Thyroid gland (tissue), 4 donors: ENCODE measurements around the gene SLBP. TPM values are rescaled to one million over a fixed set of nuclear protein-coding genes. Genes with fewer than 3 reads are reported as not detected.

Experiments used
- DNase-seq, 2 donors: peaks; one replicate each; pipeline ENCODE4 v3.0.0-alpha.2; 2019
- H3K27ac ChIP-seq, 3 donors: fragments of 200-600 bp; sonication (generic); 1 replicate in 2 of 3; 2 replicates in 1 of 3; pipeline ENCODE4 v1.5.1; 2016 to 2019; ENCODE audit warnings: mild to moderate bottlenecking in 1 of 3, moderate library complexity in 1 of 3
- H3K27me3 ChIP-seq: fragments of 200-600 bp; sonication (generic); one replicate; pipeline ENCODE4 v1.5.1; 2019
- H3K36me3 ChIP-seq, 2 donors: fragments of 200-600 bp; sonication (generic); one replicate each; pipeline ENCODE4 v1.5.1; 2016 to 2019
- H3K4me1 ChIP-seq, 2 donors: fragments of 200-600 bp; sonication (generic); one replicate each; pipeline ENCODE4 v1.5.1; 2017 to 2019
- H3K4me3 ChIP-seq, 3 donors: fragments of 200-600 bp; sonication (generic); replicated peaks in 1 of 3; 1 replicate in 2 of 3; 2 replicates in 1 of 3; pipeline ENCODE4 v1.5.1; 2016; ENCODE audit warnings: mild to moderate bottlenecking in 1 of 3
- H3K9me3 ChIP-seq: fragments of 200-600 bp; sonication (generic); one replicate; pipeline ENCODE4 v1.5.1; 2017
- CTCF ChIP-seq, 6 experiments: fragments of 200-600 bp in 3 of 6; fragments of 450-650 bp in 3 of 6; sonication (generic) in 3 of 6; IDR thresholded peaks; one replicate each; pipeline ENCODE4 v1.5.1; 2016 to 2019; ENCODE audit warnings: antibody characterized with exemption in 6 of 6, mild to moderate bottlenecking in 2 of 6, inconsistent platforms in 1 of 6, moderate library complexity in 1 of 6
- POLR2A ChIP-seq, 2 donors: fragments of 450-650 bp; IDR thresholded peaks; one replicate each; pipeline ENCODE4 v1.6.1; 2017; ENCODE audit warnings: antibody characterized with exemption in 2 of 2, mild to moderate bottlenecking in 2 of 2, moderate library complexity in 1 of 2
- WGBS, 2 donors: methylation state at CpG; one replicate each; pipeline ENCODE4 v1.1.5; 2017; 5-methylcytosine and 5-hydroxymethylcytosine counted together
- intact Hi-C: fragments of 100-400 bp; cut with DNase I; formaldehyde crosslinking; loops from one replicate; pipeline ENCODE4 v1.15.1; 2023
- total RNA-seq, 4 donors: library from RNA; depleted of rRNA; stranded (reverse); fragments of >200 nt; gene quantifications; one replicate each; pipeline ENCODE4 v1.2.3, GENCODE V29; 2016

Gene SLBP
- total RNA-seq, 4 donors from 2014 or later, result 41.2 to 48.5 (median 43.3) TPM

GRCh38 chr4:1685235-1686150, 26.6 kb downstream of the SLBP start:
- no peak overlapping the region for H3K27ac ChIP-seq
- no peak overlapping the region for H3K4me3 ChIP-seq
- DNase-seq, result no peak
- H3K9me3 ChIP-seq, result no peaks in the 10 kb centered on the region
- H3K4me1 ChIP-seq, result peaks cover 0 to 13% of the 10 kb centered on the region in 2 donors
- H3K36me3 ChIP-seq, result no peaks in the 10 kb centered on the region
- intact Hi-C loops, result no loop called here
- WGBS, 2 donors, result 82 to 84% methylated on average over 10 to 21 of the region's 23 CpGs
- no peaks in the 10 kb centered on the region for H3K27me3 ChIP-seq
- TF ChIP-seq CTCF (IDR thresholded peaks at IDR 0.05) (no peak), POLR2A (IDR thresholded peaks at IDR 0.05) (no peak)

GRCh38 chr4:1684506-1685234, 27.4 kb downstream of the SLBP start:
- WGBS, 2 donors, result 8 to 88% methylated on average over 8 to 30 of the region's 66 CpGs
- intact Hi-C loops, result no loop called here
- Histone ChIP-seq H3K4me1 (peaks cover 0 to 13% of the 10 kb centered on the region in 2 donors), H3K27ac (peak overlapping the region; percentile 47 to 75 (median 74)), H3K4me3 (peak overlapping the region in 1 of 3 donors; percentile 59), H3K36me3 (no peaks in the 10 kb centered on the region), H3K27me3 (no peaks in the 10 kb centered on the region), H3K9me3 (no peaks in the 10 kb centered on the region)
- no peak for DNase-seq
- TF ChIP-seq POLR2A (IDR thresholded peaks at IDR 0.05) (no peak), CTCF (IDR thresholded peaks at IDR 0.05) (no peak)

GRCh38 chr4:1683736-1684505, 28.2 kb downstream of the SLBP start, which contains the start of gene FAM53A:
Gene FAM53A, minus strand, starts transcription at chr4:1684313. Its CDS starts 15,572 bp downstream, at chr4:1668741.
- DNase-seq, result peak; percentile 94
- TF ChIP-seq CTCF (IDR thresholded peaks at IDR 0.05), result peak in 1 of 6 experiments; percentile 7
- peak in 1 of 2 donors; percentile 72 for TF ChIP-seq POLR2A (IDR thresholded peaks at IDR 0.05)
- Histone ChIP-seq H3K27me3 (no peaks in the 10 kb centered on the region), H3K4me3 (peak within 1 kb of the TSS in 2 of 3 donors; percentile 43 to 74), H3K36me3 (no peaks in the 10 kb centered on the region), H3K9me3 (no peaks in the 10 kb centered on the region), H3K27ac (peak within 1 kb of the TSS; percentile 75 to 92 (median 84)), H3K4me1 (peaks cover 0 to 13% of the 10 kb centered on the region in 2 donors)
- 0 to 1% methylated on average over 1 to 24 of the region's 118 CpGs for WGBS, 2 donors
- intact Hi-C loops, result no loop called here

- DNase-seq, result peak; percentile 75 to 78
- H3K36me3 ChIP-seq, result no peaks in the 10 kb centered on the region
- intact Hi-C loops, result no loop called here
- H3K27ac ChIP-seq, result peak overlapping the region; percentile 61 to 92 (median 84)
- 2 to 4% methylated on average over 13 of the region's 13 CpGs for WGBS, 2 donors
- H3K4me1 ChIP-seq, result peaks cover 0 to 13% of the 10 kb centered on the region in 2 donors
- H3K4me3 ChIP-seq, result peak overlapping the region in 2 of 3 donors; percentile 43 to 74
- no peaks in the 10 kb centered on the region for H3K9me3 ChIP-seq
- peak in 1 of 2 donors; percentile 25 for TF ChIP-seq POLR2A (IDR thresholded peaks at IDR 0.05)
- no peak for TF ChIP-seq CTCF (IDR thresholded peaks at IDR 0.05)
- no peaks in the 10 kb centered on the region for H3K27me3 ChIP-seq
These were observed 28.8 kb downstream of the SLBP start for GRCh38 chr4:1683261-1683735.
